Mesothelial cell of epicardium (in vitro differentiated cells): Measurements from ENCODE around the gene THADA. TPM values are rescaled to one million over a fixed set of nuclear protein-coding genes. Genes with fewer than 3 reads are reported as not detected.

ENCODE experiments used
- DNase-seq, 2 experiments: peaks; one replicate each; pipeline ENCODE4 v3.0.0; 2021; ENCODE audit warnings: low spot score in 2 of 2; ENCODE audit not compliant: unreplicated experiment in 2 of 2
- H3K27ac Mint-ChIP-seq: 2 replicates; pipeline ENCODE4 v1.8.0; 2021; ENCODE audit warnings: mixed read lengths
- H3K27me3 Mint-ChIP-seq: 2 replicates; pipeline ENCODE4 v1.8.0; 2021; ENCODE audit warnings: low read depth, mixed read lengths
- H3K36me3 Mint-ChIP-seq: 2 replicates; pipeline ENCODE4 v1.8.0; 2021; ENCODE audit warnings: mixed read lengths
- H3K4me1 Mint-ChIP-seq: 2 replicates; pipeline ENCODE4 v1.8.0; 2021; ENCODE audit warnings: mixed read lengths
- H3K4me3 Mint-ChIP-seq: 2 replicates; pipeline ENCODE4 v1.8.0; 2021; ENCODE audit warnings: mild to moderate bottlenecking, moderate library complexity, mixed read lengths
- H3K9me3 Mint-ChIP-seq: 2 replicates; pipeline ENCODE4 v1.8.0; 2021; ENCODE audit warnings: mixed read lengths
- CTCF ChIP-seq: fragments of 200-600 bp; sonication (generic); IDR thresholded peaks from one replicate; pipeline ENCODE4 v1.5.0; 2021; ENCODE audit warnings: antibody characterized with exemption; ENCODE audit not compliant: unreplicated experiment
- total RNA-seq: library from RNA; stranded (reverse); gene quantifications from 3 replicates; pipeline ENCODE4 v1.2.1, GENCODE V29; 2021

THADA gene
- total RNA-seq, 1 donor from 2014 or later, result 33.6 TPM

- H3K27ac Mint-ChIP-seq, result peak overlapping the region; percentile 74
- H3K4me3 Mint-ChIP-seq, result no peak overlapping the region
- DNase-seq, result no peak
- peaks cover 18% of the 10 kb centered on the region for H3K9me3 Mint-ChIP-seq
- peaks cover 10% of the 10 kb centered on the region for H3K36me3 Mint-ChIP-seq
- peaks cover 44% of the 10 kb centered on the region for H3K4me1 Mint-ChIP-seq
- no peak for TF ChIP-seq CTCF
- H3K27me3 Mint-ChIP-seq, result no peaks in the 10 kb centered on the region
These were observed 219.9 kb downstream of the THADA start for GRCh38 chr2:43375746-43376522.

- Mint-ChIP-seq H3K9me3 (peaks cover 6% of the 10 kb centered on the region), H3K27me3 (no peaks in the 10 kb centered on the region), H3K36me3 (peaks cover 6% of the 10 kb centered on the region), H3K4me1 (peaks cover 68% of the 10 kb centered on the region), H3K27ac (peak overlapping the region; percentile 89), H3K4me3 (no peak overlapping the region)
- TF ChIP-seq CTCF, result no peak
- DNase-seq, result no peak
These were observed 223.3 kb downstream of the THADA start for GRCh38 chr2:43372416-43373081.

- H3K36me3 Mint-ChIP-seq, result peaks cover 6% of the 10 kb centered on the region
- H3K9me3 Mint-ChIP-seq, result peaks cover 11% of the 10 kb centered on the region
- H3K4me3 Mint-ChIP-seq, result no peak overlapping the region
- TF ChIP-seq CTCF, result no peak
- H3K4me1 Mint-ChIP-seq, result peaks cover 54% of the 10 kb centered on the region
- no peak for DNase-seq
- no peaks in the 10 kb centered on the region for H3K27me3 Mint-ChIP-seq
- peak overlapping the region; percentile 92 for H3K27ac Mint-ChIP-seq
These were observed 225.1 kb downstream of the THADA start for GRCh38 chr2:43370705-43371104.

GRCh38 chr2:43370146-43370545, 225.7 kb downstream of the THADA start:
- DNase-seq, result no peak
- H3K4me3 Mint-ChIP-seq, result no peak overlapping the region
- H3K27ac Mint-ChIP-seq, result peak overlapping the region; percentile 92
- TF ChIP-seq CTCF, result no peak
- peaks cover 49% of the 10 kb centered on the region for H3K4me1 Mint-ChIP-seq
- H3K9me3 Mint-ChIP-seq, result peaks cover 11% of the 10 kb centered on the region
- H3K36me3 Mint-ChIP-seq, result peaks cover 6% of the 10 kb centered on the region
- no peaks in the 10 kb centered on the region for H3K27me3 Mint-ChIP-seq

- DNase-seq, result no peak
- no peak for TF ChIP-seq CTCF
- Mint-ChIP-seq H3K4me3 (no peak overlapping the region), H3K4me1 (peaks cover 46% of the 10 kb centered on the region), H3K27me3 (no peaks in the 10 kb centered on the region), H3K27ac (peak overlapping the region; percentile 76), H3K36me3 (peaks cover 6% of the 10 kb centered on the region), H3K9me3 (peaks cover 11% of the 10 kb centered on the region)
These were observed 227.1 kb downstream of the THADA start for GRCh38 chr2:43368483-43369385.
